22Rv1 (cell line): ENCODE data around the gene TAX1BP1.
A peak's percentile ranks its signal among the peaks of the same experiment; 100 is the strongest.

Source experiments
- H3K27ac ChIP-seq: fragments of 450-650 bp; 2 replicates; pipeline ENCODE4 v1.5.1; 2017
- ZFX ChIP-seq: fragments of 450-650 bp; IDR thresholded peaks from 2 replicates; pipeline ENCODE4 v1.6.1; 2017; ENCODE audit warnings: antibody characterized with exemption, borderline replicate concordance
- TF ChIP-seq, protein P1 (sequence below): fragments of 450-650 bp; IDR thresholded peaks from 2 replicates; pipeline ENCODE4 v1.5.1; 2017; ENCODE audit warnings: mild to moderate bottlenecking

The TAX1BP1 gene

GRCh38 chr7:27739909-27740448, at the start of gene TAX1BP1:
Gene TAX1BP1 (plus strand): TSS chr7:27740162. CDS start chr7:27748525, 8,363 bp downstream.
- TF ChIP-seq, protein P1, sequence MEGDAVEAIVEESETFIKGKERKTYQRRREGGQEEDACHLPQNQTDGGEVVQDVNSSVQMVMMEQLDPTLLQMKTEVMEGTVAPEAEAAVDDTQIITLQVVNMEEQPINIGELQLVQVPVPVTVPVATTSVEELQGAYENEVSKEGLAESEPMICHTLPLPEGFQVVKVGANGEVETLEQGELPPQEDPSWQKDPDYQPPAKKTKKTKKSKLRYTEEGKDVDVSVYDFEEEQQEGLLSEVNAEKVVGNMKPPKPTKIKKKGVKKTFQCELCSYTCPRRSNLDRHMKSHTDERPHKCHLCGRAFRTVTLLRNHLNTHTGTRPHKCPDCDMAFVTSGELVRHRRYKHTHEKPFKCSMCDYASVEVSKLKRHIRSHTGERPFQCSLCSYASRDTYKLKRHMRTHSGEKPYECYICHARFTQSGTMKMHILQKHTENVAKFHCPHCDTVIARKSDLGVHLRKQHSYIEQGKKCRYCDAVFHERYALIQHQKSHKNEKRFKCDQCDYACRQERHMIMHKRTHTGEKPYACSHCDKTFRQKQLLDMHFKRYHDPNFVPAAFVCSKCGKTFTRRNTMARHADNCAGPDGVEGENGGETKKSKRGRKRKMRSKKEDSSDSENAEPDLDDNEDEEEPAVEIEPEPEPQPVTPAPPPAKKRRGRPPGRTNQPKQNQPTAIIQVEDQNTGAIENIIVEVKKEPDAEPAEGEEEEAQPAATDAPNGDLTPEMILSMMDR, result no peak
- no peak for TF ChIP-seq ZFX
- H3K27ac ChIP-seq, result peak within 1 kb of the TSS; percentile 91

- TF ChIP-seq ZFX, result no peak
- TF ChIP-seq, protein P1, result no peak
Measured at GRCh38 chr7:27690649-27691048, 49.3 kb upstream of the TAX1BP1 start.

GRCh38 chr7:27693794-27694193, 46.2 kb upstream of the TAX1BP1 start:
- TF ChIP-seq ZFX, result no peak
- TF ChIP-seq, protein P1, result no peak
- H3K27ac ChIP-seq, result no peak overlapping the region

More at GRCh38 chr7:27690649-27691048, 49.3 kb upstream of the TAX1BP1 start:
- no peak overlapping the region for H3K27ac ChIP-seq

DNA sequence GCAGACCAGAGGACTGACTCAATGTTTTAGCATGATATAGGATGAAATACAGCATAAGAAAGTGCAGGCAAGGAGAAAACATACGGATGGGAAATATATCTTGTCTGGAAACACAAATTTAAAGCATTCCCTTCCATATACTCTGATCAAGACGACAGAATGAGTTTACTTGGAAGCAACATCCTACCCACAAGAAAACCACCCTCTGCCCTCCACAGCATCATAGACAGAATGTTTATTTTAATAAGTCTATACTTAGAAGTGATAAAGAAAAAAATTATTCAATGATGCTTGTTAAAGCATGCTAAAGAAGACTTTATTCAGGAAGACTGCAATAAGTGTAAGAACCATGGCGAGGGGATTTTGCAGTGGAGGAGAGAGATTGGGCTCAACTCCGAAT, 44.9 kb upstream of the TAX1BP1 start:
- TF ChIP-seq, protein P1, result no peak
- no peak for TF ChIP-seq ZFX
- no peak overlapping the region for H3K27ac ChIP-seq

- no peak overlapping the region for H3K27ac ChIP-seq
- no peak for TF ChIP-seq ZFX
Measured at GRCh38 chr7:27697861-27698430, 42.0 kb upstream of the TAX1BP1 start.

- no peak overlapping the region for H3K27ac ChIP-seq
- TF ChIP-seq, protein P1, result no peak
- no peak for TF ChIP-seq ZFX
Measured at GRCh38 chr7:27699751-27700150, 40.2 kb upstream of the TAX1BP1 start.

- TF ChIP-seq, protein P1, result no peak
- TF ChIP-seq ZFX, result no peak
- no peak overlapping the region for H3K27ac ChIP-seq
Measured at GRCh38 chr7:27700501-27700900, 39.5 kb upstream of the TAX1BP1 start.
